Stimulated activated CD8-positive, alpha-beta memory T cell treated with anti-CD3 and anti-CD28 coated beads, Interleukin-7, amount 100 ng/mL, for 24 hours (primary cell): Measurements from ENCODE around the gene CD80.
"Not testable (repeated sequence)": the region's sequence is repeated elsewhere in the genome, so short reads cannot be mapped to it uniquely, and the experiment has no call there.

Experiments
- DNase-seq: peaks from one replicate; pipeline ENCODE4 v3.0.0-alpha.2; 2020; ENCODE audit warnings: low read depth

CD80 gene

DNA sequence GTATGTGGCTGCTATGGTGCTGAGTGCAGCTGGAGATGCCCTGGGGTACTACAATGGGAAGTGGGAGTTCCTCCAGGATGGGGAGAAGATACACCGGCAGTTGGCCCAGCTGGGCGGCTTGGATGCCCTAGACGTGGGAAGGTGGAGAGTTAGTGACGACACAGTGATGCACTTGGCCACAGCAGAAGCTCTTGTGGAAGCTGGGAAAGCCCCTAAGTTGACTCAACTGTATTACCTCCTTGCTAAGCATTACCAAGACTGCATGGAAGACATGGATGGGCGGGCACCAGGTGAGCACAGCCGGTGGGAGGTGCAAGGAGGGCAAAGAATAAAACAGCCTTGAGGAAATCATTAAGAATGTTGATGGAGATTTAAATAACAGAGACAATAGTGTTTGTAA, 22.8 kb upstream of the CD80 start:
- no peak for DNase-seq

DNA sequence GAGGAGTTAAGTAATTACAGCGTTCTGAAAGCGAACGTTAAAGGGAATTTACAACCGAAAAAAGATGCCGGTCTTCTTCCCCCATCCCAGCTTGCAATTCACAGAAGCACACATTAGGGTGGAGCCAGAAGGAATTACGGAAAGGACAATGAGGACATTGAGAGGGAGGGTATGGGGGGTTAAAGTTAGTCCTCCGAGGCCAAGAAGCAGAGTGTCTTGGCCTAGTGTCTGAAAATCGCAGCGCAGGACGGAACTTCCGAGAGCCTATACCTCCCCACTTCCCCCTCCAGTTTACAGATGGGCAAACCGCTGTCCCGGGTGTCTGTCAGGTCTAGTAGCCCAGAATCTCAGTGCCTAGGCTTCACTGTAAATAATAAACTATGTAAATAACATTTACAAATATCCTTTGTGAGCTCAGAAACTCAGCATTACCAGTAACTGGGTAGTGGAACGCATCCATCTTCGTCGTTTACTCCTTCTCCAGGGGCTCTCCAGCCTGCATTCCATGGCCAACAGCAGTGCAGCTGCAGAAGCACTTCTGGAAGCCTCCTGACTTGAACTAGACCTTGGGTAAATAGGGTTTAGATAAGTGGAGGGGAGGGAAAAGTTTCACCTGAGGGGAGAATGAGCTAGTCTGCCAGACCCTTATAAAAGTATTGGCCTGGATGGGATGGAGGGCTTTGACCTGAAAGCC, 20.8 kb upstream of the CD80 start:
- DNase-seq: no peak

DNA sequence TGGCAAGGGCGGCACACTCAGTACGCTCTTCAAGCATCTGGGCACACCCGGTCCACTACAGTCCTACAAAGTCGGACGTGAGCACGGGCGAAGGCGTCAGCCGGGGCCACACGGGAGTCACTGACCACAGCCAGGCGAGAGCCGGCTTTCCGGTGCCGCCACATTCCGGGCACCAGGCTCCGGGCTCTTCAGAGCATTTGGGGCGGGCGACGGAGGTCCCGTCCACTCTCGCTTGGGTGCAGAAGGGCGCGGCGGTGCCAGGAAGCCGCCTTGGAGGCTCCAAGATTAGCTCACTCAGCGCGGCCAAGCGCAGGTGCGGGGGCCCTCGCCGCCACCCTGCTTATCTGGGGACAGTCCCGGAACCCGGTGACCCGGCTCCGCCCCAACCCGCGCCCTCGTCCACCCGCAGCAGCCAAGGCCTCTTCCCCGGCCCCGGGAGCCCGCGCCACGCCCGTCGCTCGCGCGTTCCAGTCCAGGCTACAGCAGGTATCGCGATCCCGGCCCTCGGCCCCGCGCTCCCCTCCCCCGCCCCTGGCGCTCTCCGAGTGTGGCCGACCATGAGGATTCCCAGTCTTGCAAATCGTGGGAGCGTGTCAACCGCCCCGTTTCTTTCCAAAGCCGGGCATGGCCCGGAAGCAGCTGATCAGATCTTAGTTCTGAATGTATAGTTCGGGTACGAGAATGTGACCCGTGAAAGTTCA, 20.1 kb upstream of the CD80 start, which contains the start of gene ADPRH:
ADPRH (plus strand) TSS at position 127 of the 701 bp plus-strand sequence. CDS start 2,678 bp downstream, outside the sequence.
- DNase-seq: no peak

DNA sequence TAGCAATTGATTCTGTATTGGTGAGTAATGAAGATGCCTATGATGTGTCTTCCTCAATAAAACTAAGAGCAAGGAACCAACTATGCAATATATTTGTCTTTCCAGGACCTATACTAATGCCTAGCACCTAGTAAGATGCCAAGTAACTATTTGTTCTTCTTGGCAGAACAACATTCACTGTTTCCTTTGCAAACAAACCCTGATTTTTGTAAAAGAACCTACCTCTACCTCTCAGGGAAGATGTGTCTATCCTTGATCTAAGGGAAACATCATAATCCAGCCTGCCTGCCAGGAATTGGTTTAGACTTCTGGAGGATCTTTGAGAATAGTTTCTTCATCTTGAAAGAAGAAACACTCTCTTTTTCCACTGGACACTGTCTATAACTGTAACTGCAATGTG, 16.1 kb upstream of the CD80 start:
- no peak for DNase-seq

DNA sequence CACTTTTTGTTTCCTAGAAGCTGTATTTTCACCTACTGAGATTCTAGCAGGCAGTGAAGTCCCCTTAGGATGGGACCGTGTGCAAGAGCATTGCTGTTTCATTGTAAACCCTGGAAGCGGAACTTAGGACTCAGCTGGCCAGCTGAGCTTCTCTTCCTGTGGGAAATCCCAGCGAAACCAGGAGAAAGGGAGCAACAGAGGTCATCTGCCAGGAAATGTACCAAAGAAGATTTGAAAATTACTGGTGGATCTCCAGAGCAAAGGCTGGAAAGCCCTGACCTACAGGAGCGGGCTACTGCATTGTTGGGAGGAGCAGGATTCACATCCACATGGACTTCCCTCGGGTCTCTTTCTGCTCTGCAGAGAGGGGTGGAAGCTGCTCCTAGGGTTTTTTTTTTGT, 12.3 kb upstream of the CD80 start:
- no peak for DNase-seq

DNA sequence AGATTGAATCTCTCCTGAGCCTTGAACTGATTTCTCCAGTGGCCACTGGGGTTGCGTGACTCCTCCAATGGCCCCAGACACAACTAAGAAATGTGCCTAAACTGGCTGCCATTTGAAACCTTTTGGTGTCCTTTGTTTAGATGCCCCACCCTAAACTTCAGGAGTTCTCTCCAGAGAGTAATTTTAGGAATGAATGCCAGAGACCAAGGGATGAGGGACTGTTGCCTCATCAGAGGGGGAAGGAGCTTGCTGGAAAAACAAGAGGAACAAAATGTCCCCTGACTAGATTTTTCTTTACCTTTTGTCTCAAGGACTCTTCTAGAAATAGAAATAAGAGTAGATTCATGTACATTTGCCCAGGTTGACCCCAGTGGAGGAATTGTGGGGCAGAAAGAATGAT, 11.8 kb upstream of the CD80 start:
- DNase-seq: no peak

DNA sequence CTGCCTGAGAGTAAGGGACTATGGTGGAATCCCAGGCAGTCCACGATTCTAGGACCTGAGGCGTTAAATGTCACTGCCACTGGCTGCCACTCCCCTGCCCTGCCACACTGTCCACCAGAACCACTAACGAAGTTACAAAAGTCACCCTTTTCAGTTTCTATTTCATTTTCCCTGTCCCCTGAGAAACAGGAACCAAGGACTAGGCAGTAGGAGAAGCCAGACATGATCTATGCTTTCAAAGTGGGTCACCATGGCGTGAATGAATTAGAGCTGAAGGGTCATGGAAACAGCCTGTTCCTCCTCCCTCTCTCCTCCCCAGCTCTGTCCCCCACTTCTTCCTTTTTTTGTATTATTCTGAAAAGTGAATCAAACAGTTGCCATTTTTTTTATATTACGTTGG, 10.8 kb upstream of the CD80 start:
- no peak for DNase-seq

DNA sequence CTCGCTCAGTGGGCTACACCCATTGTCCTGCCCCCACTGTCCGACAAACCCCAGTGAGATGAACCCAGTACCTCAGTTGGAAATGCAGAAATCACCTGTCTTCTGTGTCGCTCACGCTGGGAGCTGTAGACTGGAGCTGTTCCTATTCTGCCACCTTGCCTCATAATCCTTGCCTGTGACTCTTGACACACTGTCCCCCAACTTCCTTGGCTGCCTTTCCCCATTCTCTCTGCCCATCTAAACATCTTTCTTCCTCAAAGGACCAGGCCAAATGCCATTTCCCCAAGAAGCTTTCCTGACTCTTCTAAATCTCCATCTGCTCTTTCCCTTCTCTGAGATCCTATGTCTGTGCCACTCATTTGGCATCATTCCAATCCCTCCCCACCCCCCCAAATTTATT, 9.7 kb upstream of the CD80 start:
- DNase-seq: no peak

DNA sequence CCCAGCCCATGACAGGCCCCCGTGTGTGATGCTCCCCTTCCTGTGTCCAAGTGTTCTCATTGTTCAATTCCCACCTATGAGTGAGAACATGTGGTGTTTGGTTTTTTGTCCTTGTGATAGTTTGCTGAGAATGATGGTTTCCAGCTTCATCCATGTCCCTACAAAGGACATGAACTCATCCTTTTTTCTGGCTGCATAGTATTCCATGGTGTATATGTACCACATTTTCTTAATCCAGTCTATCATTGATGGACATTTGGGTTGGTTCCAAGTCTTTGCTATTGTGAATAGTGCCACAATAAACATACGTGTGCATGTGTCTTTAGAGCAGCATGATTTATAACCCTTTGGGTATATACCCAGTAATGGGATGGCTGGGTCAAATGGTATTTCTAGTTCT, 3.9 kb upstream of the CD80 start:
- DNase-seq: not testable (repeated sequence)

DNA sequence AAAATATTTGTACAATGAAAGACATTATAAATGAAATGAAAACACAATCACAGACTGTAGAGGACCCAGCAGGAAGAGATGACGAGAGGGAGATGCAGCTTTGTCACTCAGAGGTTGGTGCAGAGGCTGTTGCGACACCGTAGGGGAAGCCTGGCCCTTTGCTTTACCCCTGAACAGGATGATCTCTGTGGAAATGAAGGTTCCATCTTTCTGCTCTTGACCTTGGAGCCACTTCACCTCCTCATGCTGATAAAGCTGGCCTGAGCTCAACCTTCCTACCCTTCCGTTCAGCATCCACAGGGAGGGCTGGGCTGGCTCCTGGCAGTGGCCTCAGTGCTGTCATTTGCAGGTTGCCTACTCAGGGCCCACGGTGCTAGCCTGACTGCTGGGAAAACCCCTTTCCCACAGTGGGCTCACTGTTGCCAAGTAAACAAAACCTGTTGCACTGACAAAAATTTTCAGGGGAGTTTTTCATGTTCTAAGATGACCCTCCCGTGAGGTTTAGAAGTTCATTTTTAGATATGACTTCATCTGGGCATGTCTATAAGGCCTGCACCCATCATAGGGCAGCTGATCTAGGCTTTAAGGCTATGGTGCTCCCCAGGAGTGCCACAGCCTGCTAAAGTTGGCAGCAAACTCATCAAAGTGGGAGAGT, 3.0 kb upstream of the CD80 start:
- no peak for DNase-seq

DNA sequence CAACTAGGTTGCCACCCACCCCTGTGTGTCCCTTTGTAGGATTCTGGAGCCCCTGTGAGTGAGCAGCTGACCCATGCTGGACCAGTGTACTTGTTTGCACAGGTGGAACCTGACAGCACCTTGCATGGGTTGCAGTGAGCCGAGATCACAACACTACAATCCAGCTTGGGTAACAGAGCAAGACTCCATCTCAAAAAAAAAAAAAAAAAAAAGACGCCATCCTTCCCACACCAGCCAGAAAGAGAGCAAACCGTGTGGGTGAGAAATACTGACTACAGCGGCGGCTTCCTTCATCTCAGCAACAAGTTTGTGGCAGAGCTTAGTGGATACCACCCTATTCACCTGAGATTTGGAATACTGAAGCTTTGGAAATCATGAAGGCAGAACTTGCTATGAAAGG, 746 bp upstream of the CD80 start:
- DNase-seq: no peak

DNA sequence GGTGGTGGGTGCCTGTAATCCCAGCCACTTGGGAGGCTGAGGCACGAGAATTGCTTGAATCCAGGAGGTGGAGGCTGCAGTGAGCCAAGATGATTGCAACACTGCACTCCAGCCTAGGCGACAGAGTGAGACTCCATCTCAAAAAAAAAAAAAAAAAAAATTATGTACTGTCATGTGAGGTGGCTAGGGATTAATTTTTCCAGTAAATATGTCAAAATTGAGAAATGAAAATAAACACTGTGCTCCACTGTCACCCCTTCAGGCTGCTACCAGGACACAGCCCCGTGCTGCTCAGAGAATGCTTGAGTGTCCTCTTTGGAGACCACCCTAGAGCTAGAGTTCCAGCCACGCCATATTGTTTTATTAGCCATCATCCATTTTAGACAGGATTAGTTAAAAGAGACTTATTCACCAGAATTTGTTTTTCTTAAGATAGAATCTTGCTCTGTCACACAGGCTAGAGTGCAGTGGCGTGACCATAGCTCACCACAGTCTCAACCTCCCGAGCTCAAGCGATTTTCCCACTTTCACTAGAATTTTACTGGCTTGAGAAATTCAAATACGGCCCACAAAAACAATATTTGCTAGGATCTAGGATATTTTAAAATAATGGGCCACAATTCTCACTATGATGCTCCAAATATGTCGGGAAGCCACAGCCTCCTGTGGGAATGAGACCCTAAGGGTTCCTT, 642 bp downstream of the CD80 start:
- no peak for DNase-seq

DNA sequence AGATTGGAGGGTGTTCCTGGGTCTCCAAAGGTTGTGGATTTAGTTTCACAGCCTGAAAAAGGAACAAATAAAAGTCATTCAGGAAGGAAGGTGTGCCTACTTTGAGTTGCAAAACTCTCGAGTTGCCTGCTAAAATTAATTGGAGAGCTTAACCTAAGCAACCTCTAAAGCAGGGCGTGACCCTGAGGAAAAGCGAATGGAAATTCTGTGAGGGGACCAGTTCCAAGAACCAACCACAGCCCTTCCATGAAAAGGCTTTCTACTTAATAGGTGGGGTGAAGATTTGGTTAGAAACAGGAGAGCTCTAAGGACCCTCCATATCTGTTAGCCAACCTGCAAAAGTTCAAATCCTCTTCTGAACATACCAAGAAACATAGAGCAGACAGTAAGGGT, 1.5 kb downstream of the CD80 start:
- DNase-seq: no peak

DNA sequence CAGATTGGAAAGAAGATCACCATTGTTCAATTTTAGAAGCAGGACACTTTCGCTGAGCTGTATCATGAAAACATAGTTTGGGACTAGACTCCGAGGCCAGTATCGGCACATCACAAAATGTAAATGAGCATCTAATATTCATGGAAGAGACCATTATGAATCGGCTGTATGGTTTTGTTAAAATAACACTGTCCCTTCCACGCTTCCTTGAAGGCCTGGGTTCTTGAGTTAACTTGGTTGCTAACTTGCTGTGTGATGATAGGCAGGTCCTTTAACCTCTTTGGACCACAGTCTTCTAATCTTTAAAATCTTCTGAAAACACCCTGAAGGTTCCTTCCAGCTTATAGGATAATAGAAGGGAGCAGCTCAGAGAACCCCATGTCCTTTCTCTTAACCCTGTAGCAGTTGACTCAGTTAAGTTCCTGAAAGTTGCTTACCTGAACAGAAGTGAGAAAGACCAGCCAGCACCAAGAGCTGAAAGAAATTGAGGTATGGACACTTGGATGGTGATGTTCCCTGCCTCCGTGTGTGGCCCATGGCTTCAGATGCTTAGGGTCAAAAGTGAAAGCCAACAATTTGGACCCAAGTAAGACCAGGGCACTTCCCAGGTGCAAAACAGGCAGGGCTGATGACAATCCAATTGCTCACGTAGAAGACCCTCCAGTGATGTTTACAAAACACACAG, 2.1 kb downstream of the CD80 start:
- no peak for DNase-seq

DNA sequence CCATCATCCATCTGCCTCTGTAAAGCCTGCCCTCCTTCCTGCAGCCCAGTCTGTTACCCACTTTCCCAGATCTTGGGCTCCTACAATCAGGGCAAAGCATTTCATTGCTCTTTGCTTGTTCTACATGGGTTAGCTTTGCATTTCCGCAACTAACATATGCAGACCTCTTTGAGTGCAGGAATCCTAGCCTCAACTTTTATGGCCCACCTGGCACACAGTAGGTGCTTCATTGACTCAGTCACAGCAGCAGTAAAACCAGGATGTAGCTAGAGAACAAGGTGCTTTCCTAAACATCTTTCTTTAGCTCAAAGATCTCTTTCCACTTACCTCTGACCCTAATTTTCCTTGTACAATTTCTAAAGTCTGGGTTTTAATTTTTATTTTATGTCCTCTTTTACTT, 3.5 kb downstream of the CD80 start:
- DNase-seq: no peak

DNA sequence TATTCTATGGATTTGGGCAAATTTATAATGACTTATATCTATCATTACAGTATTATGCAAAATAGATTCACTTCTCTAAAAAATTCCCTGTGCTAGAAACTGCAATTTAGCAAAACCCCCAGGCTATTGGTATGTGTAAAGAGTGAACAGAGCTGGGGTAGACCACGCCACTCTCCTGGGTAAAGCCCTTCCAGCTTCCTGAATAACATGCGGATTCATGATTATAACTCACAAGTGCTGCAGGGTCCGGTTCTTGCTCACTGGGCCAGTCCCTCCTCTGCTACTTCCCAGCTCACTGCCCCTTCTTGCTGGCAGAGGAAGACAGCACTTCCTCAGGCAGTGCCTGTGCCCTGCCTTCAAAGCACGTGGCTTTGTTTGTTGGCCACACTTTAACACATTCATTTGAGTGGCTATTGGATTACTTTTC, 4.1 kb downstream of the CD80 start:
- DNase-seq: no peak

DNA sequence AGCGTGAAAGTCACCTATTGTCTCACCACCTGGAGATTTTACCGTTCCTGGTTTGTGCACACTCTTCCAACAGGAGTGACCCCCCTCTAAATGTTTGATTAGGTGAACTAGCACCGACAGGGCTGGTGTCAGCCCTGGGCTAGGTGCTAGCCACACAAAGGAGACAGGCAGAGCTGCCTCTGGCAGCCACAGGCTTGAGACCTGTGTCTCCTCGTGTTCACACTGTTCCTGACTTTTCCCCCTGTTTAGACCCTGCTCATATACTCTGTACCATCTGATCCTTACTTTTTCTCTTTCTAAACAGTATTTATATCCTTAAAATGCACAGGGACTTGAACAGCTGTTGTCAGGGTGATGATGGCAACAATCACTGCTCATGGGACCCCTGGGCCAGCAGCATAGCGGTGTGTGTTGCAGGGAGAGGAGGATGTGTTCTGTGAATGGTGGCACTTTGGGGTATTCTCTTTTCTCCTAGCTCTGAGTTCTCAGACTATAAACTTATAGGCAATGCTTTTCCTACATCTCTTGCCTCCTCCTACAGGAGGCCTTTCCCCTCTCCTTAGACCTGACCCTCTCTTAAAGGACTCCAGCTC, 5.5 kb downstream of the CD80 start:
- no peak for DNase-seq

DNA sequence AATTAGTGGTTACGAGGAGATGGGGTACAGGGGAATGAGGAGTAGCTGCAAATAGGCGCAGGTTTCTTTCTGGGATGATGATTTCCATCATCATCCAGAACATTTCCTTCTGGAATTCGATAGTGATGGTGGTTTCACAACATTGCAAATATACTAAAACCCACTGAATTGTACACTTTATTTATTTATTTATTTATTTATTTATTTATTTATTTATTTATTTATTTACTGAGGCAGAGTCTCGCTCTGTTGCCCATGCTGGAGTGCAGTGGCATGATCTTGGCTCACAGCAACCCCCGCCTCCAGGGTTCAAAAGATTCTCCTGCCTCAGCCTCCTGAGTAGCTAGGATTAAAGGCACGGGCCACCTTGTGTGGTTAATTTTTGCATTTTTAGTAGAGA, 6.5 kb downstream of the CD80 start:
- not testable (repeated sequence) for DNase-seq

DNA sequence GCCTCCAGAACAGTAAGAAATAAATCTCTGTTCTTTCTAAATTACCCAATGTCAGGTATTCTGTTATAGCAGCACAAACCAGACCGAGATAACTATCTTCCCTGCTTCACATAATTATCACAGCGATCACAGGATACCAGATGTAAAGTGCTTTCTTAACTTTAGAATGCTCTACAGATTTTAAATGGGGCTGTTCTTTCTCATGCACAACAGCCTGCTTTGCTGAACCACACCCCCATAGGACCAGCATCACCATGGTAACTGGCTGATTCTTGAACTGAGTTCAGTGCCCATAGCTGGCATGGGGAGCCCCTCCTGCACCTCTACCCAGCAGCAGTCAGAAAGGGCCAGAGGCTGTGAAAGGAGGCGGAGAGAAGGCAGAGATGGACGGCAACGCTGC, 7.8 kb downstream of the CD80 start:
- no peak for DNase-seq

DNA sequence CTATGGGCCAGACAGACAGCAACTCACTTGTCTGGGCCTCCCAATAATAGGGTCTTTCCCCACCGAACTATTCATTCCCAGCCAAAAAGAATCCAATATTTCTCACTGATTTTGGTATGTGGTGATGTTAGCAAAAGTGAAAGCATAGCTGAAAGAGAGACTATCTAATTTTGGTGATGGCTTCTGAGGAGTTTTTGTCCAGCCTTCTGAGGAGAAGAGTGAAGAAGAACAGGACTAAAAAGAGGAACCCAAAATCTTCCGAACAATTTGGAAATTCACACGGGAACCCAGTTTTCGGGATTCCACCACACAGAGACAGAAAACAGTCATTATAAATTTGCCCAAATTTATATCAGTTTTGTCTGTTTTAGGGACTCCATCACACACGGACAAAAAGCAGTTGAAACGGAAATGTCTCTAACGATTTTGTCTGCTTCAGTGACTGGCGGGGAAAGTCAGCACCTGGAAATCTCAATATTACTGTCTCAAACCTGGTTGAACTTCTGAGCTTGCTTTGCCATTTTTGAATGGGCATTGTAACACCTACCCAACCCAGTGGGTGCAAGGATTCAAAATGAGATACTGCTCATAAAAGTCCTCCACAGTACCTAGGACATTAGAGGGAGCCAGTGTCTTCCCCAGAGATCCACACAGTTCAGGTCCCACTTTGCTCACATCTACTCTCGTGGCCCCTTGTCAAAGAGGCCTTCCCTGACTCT, 9.1 kb downstream of the CD80 start:
- no peak for DNase-seq

DNA sequence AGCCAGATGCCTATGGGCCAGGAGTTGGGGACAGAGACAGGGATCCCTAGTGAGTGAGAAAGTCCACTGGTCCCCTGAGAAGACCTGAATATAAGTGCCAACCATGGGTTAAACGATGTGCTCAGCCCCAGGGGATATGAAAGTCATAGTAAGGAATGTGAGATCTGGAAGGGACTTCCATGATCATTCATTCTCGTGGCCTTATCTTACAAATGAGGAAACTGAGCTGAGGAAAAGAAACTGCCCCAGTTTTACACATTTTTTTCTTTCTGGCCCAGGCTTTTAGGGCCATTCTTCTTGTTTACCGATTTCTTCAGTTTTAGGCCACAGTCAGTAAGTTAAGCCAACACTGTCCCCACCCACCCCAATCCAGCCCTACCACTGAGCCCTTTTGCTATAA, 11.1 kb downstream of the CD80 start:
- no peak for DNase-seq
